H9 (cell line): ENCODE data around the gene AGTPBP1. TPM values are rescaled to one million over a fixed set of nuclear protein-coding genes. Genes with fewer than 3 reads are reported as not detected.
"Not testable (repeated sequence)": the region's sequence is repeated elsewhere in the genome, so short reads cannot be mapped to it uniquely, and the experiment has no call there.

Source experiments
- DNase-seq: peaks from one replicate; pipeline ENCODE4 v3.0.0-alpha.2; 2017
- H2AFZ ChIP-seq: one replicate; pipeline ENCODE4 v1.6.1; 2013; ENCODE audit warnings: mild to moderate bottlenecking, low read length, control low read depth, moderate library complexity
- H2AK5ac ChIP-seq: 2 replicates; pipeline ENCODE4 v1.6.1; 2013; ENCODE audit warnings: low read length, control low read depth, mixed read lengths; ENCODE audit not compliant: insufficient read length
- H2BK120ac ChIP-seq: one replicate; pipeline ENCODE4 v1.6.1; 2013; ENCODE audit warnings: low read depth, mild to moderate bottlenecking, low read length, control low read depth, inconsistent platforms; ENCODE audit not compliant: poor library complexity, severe bottlenecking
- H2BK12ac ChIP-seq: 2 replicates; pipeline ENCODE4 v1.6.1; 2013; ENCODE audit warnings: low read length, control low read depth, mixed read lengths, low read depth; ENCODE audit not compliant: insufficient read length
- H2BK15ac ChIP-seq: 2 replicates; pipeline ENCODE4 v1.6.1; 2013; ENCODE audit warnings: low read depth, low read length, control low read depth
- H2BK20ac ChIP-seq: one replicate; pipeline ENCODE4 v1.6.1; 2013; ENCODE audit warnings: low read depth, mild to moderate bottlenecking, low read length, control low read depth, inconsistent platforms; ENCODE audit not compliant: poor library complexity, severe bottlenecking
- H2BK5ac ChIP-seq: 2 replicates; pipeline ENCODE4 v1.6.1; 2013; ENCODE audit warnings: low read length, control low read depth, mixed read lengths; ENCODE audit not compliant: insufficient read length
- H3K14ac ChIP-seq: 2 replicates; pipeline ENCODE4 v1.6.1; 2013; ENCODE audit warnings: low read length, control low read depth; ENCODE audit not compliant: insufficient read depth
- H3K18ac ChIP-seq: 2 replicates; pipeline ENCODE4 v1.6.1; 2013; ENCODE audit warnings: low read depth, mild to moderate bottlenecking, mixed read lengths, low read length, control low read depth; ENCODE audit not compliant: insufficient read length
- H3K23ac ChIP-seq: 2 replicates; pipeline ENCODE4 v1.6.1; 2013; ENCODE audit warnings: low read length, control low read depth, mixed read lengths, low read depth; ENCODE audit not compliant: insufficient read length
- H3K23me2 ChIP-seq: 2 replicates; pipeline ENCODE4 v1.6.1; 2013; ENCODE audit warnings: low read depth, mild to moderate bottlenecking, mixed read lengths, low read length, control low read depth; ENCODE audit not compliant: insufficient read length, poor library complexity, severe bottlenecking
- H3K27ac ChIP-seq: 2 replicates; pipeline ENCODE4 v1.5.1; 2013; ENCODE audit warnings: low read length, control low read depth, mixed read lengths, low read depth; ENCODE audit not compliant: insufficient read length
- H3K27me3 ChIP-seq: 2 replicates; pipeline ENCODE4 v1.6.1; 2013; ENCODE audit warnings: low read length, control low read depth, inconsistent platforms; ENCODE audit not compliant: insufficient read depth
- H3K4ac ChIP-seq: 2 replicates; pipeline ENCODE4 v1.6.1; 2013; ENCODE audit warnings: low read depth, mild to moderate bottlenecking, control low read depth, inconsistent platforms, low read length, moderate library complexity
- H3K4me1 ChIP-seq: 2 replicates; pipeline ENCODE4 v1.6.1; 2013; ENCODE audit warnings: low read length, control low read depth, inconsistent platforms; ENCODE audit not compliant: insufficient read depth
- H3K4me2 ChIP-seq: 2 replicates; pipeline ENCODE4 v1.6.1; 2013; ENCODE audit warnings: low read length, control low read depth, mixed read lengths; ENCODE audit not compliant: insufficient read length, insufficient read depth
- H3K56ac ChIP-seq: 2 replicates; pipeline ENCODE4 v1.6.1; 2013; ENCODE audit warnings: low read depth, mild to moderate bottlenecking, mixed read lengths, low read length, control low read depth; ENCODE audit not compliant: insufficient read length
- H3K79me1 ChIP-seq: 2 replicates; pipeline ENCODE4 v1.6.1; 2013; ENCODE audit warnings: low read depth, mild to moderate bottlenecking, moderate library complexity, low read length, control low read depth, inconsistent platforms; ENCODE audit not compliant: insufficient read depth, poor library complexity, severe bottlenecking
- H3K79me2 ChIP-seq: 2 replicates; pipeline ENCODE4 v1.6.1; 2013; ENCODE audit warnings: low read length, control low read depth, inconsistent platforms; ENCODE audit not compliant: insufficient read depth
- H3K9ac ChIP-seq: 2 replicates; pipeline ENCODE4 v1.6.1; 2013; ENCODE audit warnings: low read length, control low read depth, mixed read lengths; ENCODE audit not compliant: insufficient read length; ENCODE audit errors: extremely low read depth
- H3K9me3 ChIP-seq: one replicate; pipeline ENCODE4 v1.6.1; 2013; ENCODE audit warnings: low read depth, low read length, inconsistent platforms; ENCODE audit not compliant: control insufficient read depth
- H3T11ph ChIP-seq: one replicate; pipeline ENCODE4 v1.6.1; 2013; ENCODE audit warnings: mild to moderate bottlenecking, low read length, control low read depth, inconsistent platforms
- H4K20me1 ChIP-seq: one replicate; pipeline ENCODE4 v1.6.1; 2013; ENCODE audit not compliant: control insufficient read depth, insufficient read length, insufficient read depth
- H4K5ac ChIP-seq: 2 replicates; pipeline ENCODE4 v1.6.1; 2013; ENCODE audit warnings: low read depth, mild to moderate bottlenecking, mixed read lengths, low read length, control low read depth; ENCODE audit not compliant: insufficient read length
- H4K8ac ChIP-seq: replicated peaks from 2 replicates; pipeline ENCODE4 v1.6.1; 2013; ENCODE audit warnings: low read length, control low read depth, mixed read lengths, low read depth; ENCODE audit not compliant: insufficient read length
- H4K91ac ChIP-seq: 2 replicates; pipeline ENCODE4 v1.6.1; 2013; ENCODE audit warnings: low read depth, mild to moderate bottlenecking, moderate library complexity, mixed read lengths, low read length, control low read depth; ENCODE audit not compliant: insufficient read length
- H3K27ac Mint-ChIP-seq, 3 experiments: 2 replicates in 2 of 3; 3 replicates in 1 of 3; pipeline ENCODE4 v1.8.0; 2020 to 2021; ENCODE audit warnings: mixed read lengths in 3 of 3, mild to moderate bottlenecking in 1 of 3, moderate library complexity in 1 of 3
- H3K27me3 Mint-ChIP-seq: 2 replicates; pipeline ENCODE4 v1.8.0; 2021; ENCODE audit warnings: low read depth, mild to moderate bottlenecking, moderate library complexity, mixed read lengths
- H3K36me3 Mint-ChIP-seq, 3 experiments: 2 replicates in 2 of 3; 3 replicates in 1 of 3; pipeline ENCODE4 v1.8.0; 2020 to 2021; ENCODE audit warnings: low read depth in 3 of 3, mixed read lengths in 3 of 3; ENCODE audit not compliant: insufficient read depth in 1 of 3
- H3K4me1 Mint-ChIP-seq, 2 experiments: 2 replicates each; pipeline ENCODE4 v1.8.0; 2020; ENCODE audit warnings: mixed read lengths in 2 of 2
- H3K4me3 Mint-ChIP-seq, 2 experiments: 2 replicates in 1 of 2; 3 replicates in 1 of 2; pipeline ENCODE4 v1.8.0; 2020 to 2021; ENCODE audit warnings: mild to moderate bottlenecking in 2 of 2, mixed read lengths in 2 of 2, moderate library complexity in 1 of 2
- H3K9me3 Mint-ChIP-seq, 2 experiments: 2 replicates in 1 of 2; 3 replicates in 1 of 2; pipeline ENCODE4 v1.8.0; 2020; ENCODE audit warnings: mild to moderate bottlenecking in 2 of 2, mixed read lengths in 2 of 2, moderate library complexity in 1 of 2
- WGBS: extraction: QIAGEN DNeasy Blood & Tissue Kit; methylation state at CpG from one replicate; pipeline ENCODE4 v1.1.7; 2013; ENCODE audit warnings: missing lambda C conversion rate, low lambda C conversion rate, mixed read lengths; ENCODE audit not compliant: insufficient read length; ENCODE audit errors: extremely low coverage; 5-methylcytosine and 5-hydroxymethylcytosine counted together
- total RNA-seq: library from RNA; stranded (reverse); gene quantifications from 2 replicates; pipeline ENCODE4 v1.2.1, GENCODE V29; 2021

AGTPBP1 gene
- total RNA-seq, 1 experiment from 2014 or later: 53.1 TPM

- H3K56ac ChIP-seq: not testable (repeated sequence)
- H3K4me1 Mint-ChIP-seq: peaks cover 13 to 15% of the 10 kb centered on the region in 2 experiments
Measured at GRCh38 chr9:85717818-85718217, 23.9 kb downstream of the AGTPBP1 start.

More at GRCh38 chr9:85717818-85718217, 23.9 kb downstream of the AGTPBP1 start:
- H3K4me1 ChIP-seq, H3K79me1 ChIP-seq, H4K20me1 ChIP-seq, H3K9ac ChIP-seq, H3K4me2 ChIP-seq, H3K18ac ChIP-seq, H3K4ac ChIP-seq, H2AK5ac ChIP-seq, H3K9me3 ChIP-seq, H4K5ac ChIP-seq, H3T11ph ChIP-seq, H3K27me3 Mint-ChIP-seq, H3K27me3 ChIP-seq, H2BK12ac ChIP-seq, H3K23ac ChIP-seq, H2BK120ac ChIP-seq, H2BK20ac ChIP-seq, H3K23me2 ChIP-seq, H3K27ac Mint-ChIP-seq, H3K27ac ChIP-seq, DNase-seq, H2AFZ ChIP-seq, H3K4me3 Mint-ChIP-seq, H2BK15ac ChIP-seq, H4K91ac ChIP-seq, H3K14ac ChIP-seq, H2BK5ac ChIP-seq, H3K79me2 ChIP-seq, H4K8ac ChIP-seq: not testable (repeated sequence)
- Mint-ChIP-seq H3K36me3 (peaks cover 22 to 32% (median 26%) of the 10 kb centered on the region in 3 experiments), H3K9me3 (peaks cover 0 to 22% of the 10 kb centered on the region in 2 experiments; a peak in 3 of 5 replicates)
- WGBS: no CpG with 5 or more reads among the region's 4 CpGs
